A673 (cell line): ENCODE data around the gene NSUN6. TPM values are rescaled to one million over a fixed set of nuclear protein-coding genes. Genes with fewer than 3 reads are reported as not detected.

ENCODE experiments used
- BruUV-seq: library from RNA; stranded (reverse); fragments of 400-500 nt; replicated peaks from 2 replicates; lab custom pipeline; 2021; lab: Mats Ljungman, UMichigan
- CTCF ChIA-PET: fragments of 300-600 bp; sonication (Branson Sonifier 250); formaldehyde crosslinking; loops from one replicate; lab custom pipeline; 2022; ENCODE audit warnings: antibody characterized with exemption; lab: Charles Lee
- POLR2A ChIA-PET: fragments of 300-600 bp; sonication (Branson Sonifier 250); formaldehyde crosslinking; loops from one replicate; lab custom pipeline; 2022; ENCODE audit warnings: antibody characterized with exemption; ENCODE audit not compliant: low non-redundant PET; lab: Charles Lee
- DNase-seq: peaks from one replicate; pipeline ENCODE4 v3.0.0-alpha.2; 2015; ENCODE audit warnings: low spot score
- H3K27ac ChIP-seq: fragments of 200-600 bp; sonication (generic); 2 replicates; pipeline ENCODE4 v1.5.1; 2016; ENCODE audit warnings: mixed run types, low read depth, mild to moderate bottlenecking, mixed read lengths, antibody characterized with exemption, low read length; ENCODE audit not compliant: poor library complexity, severe bottlenecking
- H3K27me3 ChIP-seq: fragments of 200-600 bp; sonication (generic); replicated peaks from 2 replicates; pipeline ENCODE4 v1.6.1; 2017; ENCODE audit warnings: mixed run types, low read depth, mild to moderate bottlenecking, mixed read lengths, antibody characterized with exemption, low read length; ENCODE audit not compliant: insufficient read depth, poor library complexity
- H3K36me3 ChIP-seq: fragments of 200-600 bp; sonication (generic); 2 replicates; pipeline ENCODE4 v1.6.1; 2016; ENCODE audit warnings: mixed run types, mild to moderate bottlenecking, mixed read lengths, antibody characterized with exemption, low read length; ENCODE audit not compliant: insufficient read depth, poor library complexity, severe bottlenecking
- H3K4me1 ChIP-seq: fragments of 200-600 bp; sonication (generic); 2 replicates; pipeline ENCODE4 v1.6.1; 2017; ENCODE audit warnings: mixed run types, mild to moderate bottlenecking, mixed read lengths, antibody characterized with exemption, low read length; ENCODE audit not compliant: insufficient read depth, poor library complexity, severe bottlenecking
- H3K4me3 ChIP-seq: fragments of 200-600 bp; sonication (generic); 2 replicates; pipeline ENCODE4 v1.5.1; 2016; ENCODE audit warnings: low read depth, mixed run types, mild to moderate bottlenecking, mixed read lengths, low read length; ENCODE audit not compliant: poor library complexity, severe bottlenecking
- H3K9me3 ChIP-seq: fragments of 200-600 bp; sonication (generic); 2 replicates; pipeline ENCODE4 v1.6.1; 2016; ENCODE audit warnings: mixed run types, low read depth, mild to moderate bottlenecking, mixed read lengths, antibody characterized with exemption, low read length; ENCODE audit not compliant: poor library complexity, severe bottlenecking
- CTCF ChIP-seq: fragments of 300-800, 200-600 bp; sonication (generic); conservative IDR thresholded peaks from 2 replicates; pipeline ENCODE4 v1.5.1; 2017; ENCODE audit warnings: low read depth, mild to moderate bottlenecking, antibody characterized with exemption, low read length, moderate library complexity, mixed read lengths
- EZH2 ChIP-seq: fragments of 200-600 bp; sonication (generic); IDR thresholded peaks from 2 replicates; pipeline ENCODE4 v1.6.1; 2017; ENCODE audit warnings: borderline replicate concordance, low read depth, mild to moderate bottlenecking, mixed read lengths, antibody characterized with exemption, low read length; ENCODE audit not compliant: poor library complexity, severe bottlenecking
- intact Hi-C: fragments of 100-400 bp; cut with micrococcal nuclease; formaldehyde crosslinking; loops from one replicate; pipeline ENCODE4 v1.10.0; 2022; ENCODE audit not compliant: unreplicated experiment
- total RNA-seq: library from RNA; stranded (reverse); gene quantifications from 2 replicates; pipeline ENCODE4 v1.2.3, GENCODE V29; 2021

The NSUN6 gene
- total RNA-seq, 1 experiment from 2014 or later = 16.4 TPM

GRCh38 chr10:18620856-18621255 lies 30.5 kb downstream of the NSUN6 start:
- no peaks in the 10 kb centered on the region for H3K9me3 ChIP-seq
- H3K4me1 ChIP-seq = peaks cover 8% of the 10 kb centered on the region
- TF ChIP-seq CTCF (no peak), EZH2 (no peak)
- H3K27me3 ChIP-seq = no peaks in the 10 kb centered on the region
- no peaks in the 10 kb centered on the region for H3K36me3 ChIP-seq
- no peak overlapping the region for H3K4me3 ChIP-seq
- no peak overlapping the region for H3K27ac ChIP-seq
- no peak for DNase-seq
- ChIA-PET POLR2A (interaction anchor here (0.5 kb wide), 1 partner anchor 122 kb away, joined by 8 read pairs; no protein-coding TSS in a partner anchor), CTCF (no interaction called here)
- BruUV-seq = no TSS peak
- intact Hi-C loops = no loop called here

GRCh38 chr10:18619016-18619415 lies 32.4 kb downstream of the NSUN6 start:
- no TSS peak for BruUV-seq
- peak; percentile 45 for DNase-seq
- H3K27me3 ChIP-seq = no peaks in the 10 kb centered on the region
- no peaks in the 10 kb centered on the region for H3K36me3 ChIP-seq
- intact Hi-C loops = no loop called here
- H3K27ac ChIP-seq = no peak overlapping the region
- TF ChIP-seq EZH2 = no peak
- TF ChIP-seq CTCF = no peak
- CTCF ChIA-PET = interaction anchor here (0.5 kb wide), 1 partner anchor 40 kb away, joined by 4 read pairs; no protein-coding TSS in a partner anchor
- H3K4me1 ChIP-seq = peaks cover 8% of the 10 kb centered on the region
- no peaks in the 10 kb centered on the region for H3K9me3 ChIP-seq
- no peak overlapping the region for H3K4me3 ChIP-seq
- POLR2A ChIA-PET = no interaction called here

GRCh38 chr10:18616337-18616736 lies 35.0 kb downstream of the NSUN6 start:
- TF ChIP-seq EZH2 = no peak
- TF ChIP-seq CTCF = peak; percentile 46; the same call in 1 of the 2 replicates
- H3K27ac ChIP-seq = peak overlapping the region; percentile 47
- peaks cover 8% of the 10 kb centered on the region for H3K4me1 ChIP-seq
- no peaks in the 10 kb centered on the region for H3K27me3 ChIP-seq
- H3K4me3 ChIP-seq = no peak overlapping the region
- BruUV-seq = no TSS peak
- POLR2A ChIA-PET = no interaction called here
- CTCF ChIA-PET = no interaction called here
- H3K9me3 ChIP-seq = no peaks in the 10 kb centered on the region
- no peaks in the 10 kb centered on the region for H3K36me3 ChIP-seq
- intact Hi-C loops = no loop called here
- peak; percentile 47 for DNase-seq
